ENCODE results near the gene GSTM2. TPM values are rescaled to one million over a fixed set of nuclear protein-coding genes. Genes with fewer than 3 reads are reported as not detected.

Gene GSTM2
- total and polyA plus RNA-seq, 4 donors = 7.1 to 15.1 (median 7.9) TPM

DNA sequence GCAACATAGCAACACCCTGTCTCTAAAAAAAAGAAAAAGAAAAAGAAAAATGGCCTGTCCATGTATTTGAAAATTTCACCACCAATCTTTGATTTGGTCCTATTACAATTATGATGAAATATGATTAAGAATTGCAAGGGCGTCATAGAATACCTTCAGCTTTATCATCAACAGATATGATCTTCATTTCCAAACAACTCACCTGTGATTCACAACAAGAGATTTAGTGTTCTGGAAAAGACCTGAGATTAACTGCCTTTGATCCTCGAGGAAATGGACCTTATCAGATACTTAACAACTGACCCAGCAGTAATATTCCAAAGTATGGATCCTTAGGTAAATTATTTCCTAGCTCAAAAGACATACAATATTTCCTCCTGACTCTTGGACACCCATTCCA lies 15.5 kb upstream of the GSTM2 start:
- Histone ChIP-seq H3K4me3 (ENCODE audit: low read depth in 1 of 3, low read length in 3 of 3) (no peak overlapping the region), H3K9me3 (ENCODE audit: control insufficient read depth in 4 of 4, low read length in 3 of 4) (no peaks in the 10 kb centered on the region), H3K27ac (ENCODE audit: low read depth in 1 of 2, low read length in 2 of 2) (no peak overlapping the region), H3K27me3 (ENCODE audit: control insufficient read depth in 4 of 4, insufficient read depth in 4 of 4, low read length in 3 of 4) (no peaks in the 10 kb centered on the region), H3K4me1 (ENCODE audit: control insufficient read depth in 4 of 4, insufficient read depth in 4 of 4, low read length in 3 of 4) (peaks cover 6 to 16% (median 11%) of the 10 kb centered on the region in 4 donors), H3K9ac (ENCODE audit: low read depth in 1 of 2, low read length in 2 of 2) (no peak overlapping the region), H3K36me3 (ENCODE audit: control insufficient read depth in 4 of 4, insufficient read depth in 3 of 4, low read depth in 1 of 4, low read length in 3 of 4) (no peaks in the 10 kb centered on the region)
- TF ChIP-seq, protein P1, sequence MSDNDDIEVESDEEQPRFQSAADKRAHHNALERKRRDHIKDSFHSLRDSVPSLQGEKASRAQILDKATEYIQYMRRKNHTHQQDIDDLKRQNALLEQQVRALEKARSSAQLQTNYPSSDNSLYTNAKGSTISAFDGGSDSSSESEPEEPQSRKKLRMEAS (IDR thresholded peaks at IDR 0.05) = no peak
- TF ChIP-seq JUND (IDR thresholded peaks at IDR 0.05) (no peak), HNF4A (conservative IDR thresholded peaks at IDR 0.05) (no peak), HNF4G (IDR thresholded peaks at IDR 0.05) (no peak), RXRA (IDR thresholded peaks at IDR 0.05) (no peak), GABPA (IDR thresholded peaks at IDR 0.05 in 1 of 2, conservative IDR thresholded peaks at IDR 0.05 in 1 of 2) (no peak), FOXA1 (IDR thresholded peaks at IDR 0.05) (no peak), FOXA2 (IDR thresholded peaks at IDR 0.05) (no peak), YY1 (IDR thresholded peaks at IDR 0.05) (no peak), RAD21 (IDR thresholded peaks at IDR 0.05) (no peak), EGR1 (IDR thresholded peaks at IDR 0.05; ENCODE audit: low read depth in 2 of 2) (no peak), NR2F2 (IDR thresholded peaks at IDR 0.05) (no peak), SP1 (IDR thresholded peaks at IDR 0.05) (no peak)
- TF ChIP-seq, protein P2, sequence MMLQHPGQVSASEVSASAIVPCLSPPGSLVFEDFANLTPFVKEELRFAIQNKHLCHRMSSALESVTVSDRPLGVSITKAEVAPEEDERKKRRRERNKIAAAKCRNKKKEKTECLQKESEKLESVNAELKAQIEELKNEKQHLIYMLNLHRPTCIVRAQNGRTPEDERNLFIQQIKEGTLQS (IDR thresholded peaks at IDR 0.05) = no peak
- TF ChIP-seq, protein P3, sequence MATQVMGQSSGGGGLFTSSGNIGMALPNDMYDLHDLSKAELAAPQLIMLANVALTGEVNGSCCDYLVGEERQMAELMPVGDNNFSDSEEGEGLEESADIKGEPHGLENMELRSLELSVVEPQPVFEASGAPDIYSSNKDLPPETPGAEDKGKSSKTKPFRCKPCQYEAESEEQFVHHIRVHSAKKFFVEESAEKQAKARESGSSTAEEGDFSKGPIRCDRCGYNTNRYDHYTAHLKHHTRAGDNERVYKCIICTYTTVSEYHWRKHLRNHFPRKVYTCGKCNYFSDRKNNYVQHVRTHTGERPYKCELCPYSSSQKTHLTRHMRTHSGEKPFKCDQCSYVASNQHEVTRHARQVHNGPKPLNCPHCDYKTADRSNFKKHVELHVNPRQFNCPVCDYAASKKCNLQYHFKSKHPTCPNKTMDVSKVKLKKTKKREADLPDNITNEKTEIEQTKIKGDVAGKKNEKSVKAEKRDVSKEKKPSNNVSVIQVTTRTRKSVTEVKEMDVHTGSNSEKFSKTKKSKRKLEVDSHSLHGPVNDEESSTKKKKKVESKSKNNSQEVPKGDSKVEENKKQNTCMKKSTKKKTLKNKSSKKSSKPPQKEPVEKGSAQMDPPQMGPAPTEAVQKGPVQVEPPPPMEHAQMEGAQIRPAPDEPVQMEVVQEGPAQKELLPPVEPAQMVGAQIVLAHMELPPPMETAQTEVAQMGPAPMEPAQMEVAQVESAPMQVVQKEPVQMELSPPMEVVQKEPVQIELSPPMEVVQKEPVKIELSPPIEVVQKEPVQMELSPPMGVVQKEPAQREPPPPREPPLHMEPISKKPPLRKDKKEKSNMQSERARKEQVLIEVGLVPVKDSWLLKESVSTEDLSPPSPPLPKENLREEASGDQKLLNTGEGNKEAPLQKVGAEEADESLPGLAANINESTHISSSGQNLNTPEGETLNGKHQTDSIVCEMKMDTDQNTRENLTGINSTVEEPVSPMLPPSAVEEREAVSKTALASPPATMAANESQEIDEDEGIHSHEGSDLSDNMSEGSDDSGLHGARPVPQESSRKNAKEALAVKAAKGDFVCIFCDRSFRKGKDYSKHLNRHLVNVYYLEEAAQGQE (IDR thresholded peaks at IDR 0.05) = no peak
- TF ChIP-seq, protein P4, sequence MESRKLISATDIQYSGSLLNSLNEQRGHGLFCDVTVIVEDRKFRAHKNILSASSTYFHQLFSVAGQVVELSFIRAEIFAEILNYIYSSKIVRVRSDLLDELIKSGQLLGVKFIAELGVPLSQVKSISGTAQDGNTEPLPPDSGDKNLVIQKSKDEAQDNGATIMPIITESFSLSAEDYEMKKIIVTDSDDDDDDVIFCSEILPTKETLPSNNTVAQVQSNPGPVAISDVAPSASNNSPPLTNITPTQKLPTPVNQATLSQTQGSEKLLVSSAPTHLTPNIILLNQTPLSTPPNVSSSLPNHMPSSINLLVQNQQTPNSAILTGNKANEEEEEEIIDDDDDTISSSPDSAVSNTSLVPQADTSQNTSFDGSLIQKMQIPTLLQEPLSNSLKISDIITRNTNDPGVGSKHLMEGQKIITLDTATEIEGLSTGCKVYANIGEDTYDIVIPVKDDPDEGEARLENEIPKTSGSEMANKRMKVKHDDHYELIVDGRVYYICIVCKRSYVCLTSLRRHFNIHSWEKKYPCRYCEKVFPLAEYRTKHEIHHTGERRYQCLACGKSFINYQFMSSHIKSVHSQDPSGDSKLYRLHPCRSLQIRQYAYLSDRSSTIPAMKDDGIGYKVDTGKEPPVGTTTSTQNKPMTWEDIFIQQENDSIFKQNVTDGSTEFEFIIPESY (IDR thresholded peaks at IDR 0.05) = no peak
- DNase-seq (ENCODE audit: low spot score) = no peak
- WGBS = 76% methylated on average over 2 of the region's 2 CpGs

DNA sequence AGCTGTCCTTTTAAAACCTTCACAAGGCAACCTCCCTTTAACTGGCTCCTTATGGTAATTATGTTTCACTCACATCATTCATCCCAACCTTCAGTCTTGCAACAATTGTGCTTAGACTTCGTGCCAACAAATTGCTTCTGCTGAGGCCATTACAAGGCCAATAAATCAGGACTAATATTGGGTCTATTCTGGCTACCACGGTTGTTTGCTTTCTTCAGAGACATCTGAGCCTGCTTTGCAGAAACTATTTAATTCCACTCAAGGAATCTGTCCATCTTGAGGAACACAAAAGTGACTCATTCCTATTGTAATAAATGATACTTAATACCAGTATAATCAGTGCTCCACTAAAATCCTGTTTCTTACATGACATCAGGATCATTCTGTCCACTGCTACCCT lies 14.6 kb upstream of the GSTM2 start:
- DNase-seq (ENCODE audit: low spot score) = no peak
- H3K9ac ChIP-seq (ENCODE audit: low read depth in 1 of 2, low read length in 2 of 2) = no peak overlapping the region
- H3K27ac ChIP-seq (ENCODE audit: low read depth in 1 of 2, low read length in 2 of 2) = no peak overlapping the region
- WGBS = 85% methylated on average over 2 of the region's 2 CpGs
- no peaks in the 10 kb centered on the region for H3K9me3 ChIP-seq (ENCODE audit: control insufficient read depth in 4 of 4, low read length in 3 of 4)
- peaks cover 0 to 2% (median 0%) of the 10 kb centered on the region in 4 donors for H3K36me3 ChIP-seq (ENCODE audit: control insufficient read depth in 4 of 4, insufficient read depth in 3 of 4, low read depth in 1 of 4, low read length in 3 of 4)
- peaks cover 6 to 21% (median 12%) of the 10 kb centered on the region in 4 donors for H3K4me1 ChIP-seq (ENCODE audit: control insufficient read depth in 4 of 4, insufficient read depth in 4 of 4, low read length in 3 of 4)
- no peak overlapping the region for H3K4me3 ChIP-seq (ENCODE audit: low read depth in 1 of 3, low read length in 3 of 3)
- no peak for TF ChIP-seq SP1 (IDR thresholded peaks at IDR 0.05)
- no peak for TF ChIP-seq YY1 (IDR thresholded peaks at IDR 0.05)
- no peak for TF ChIP-seq FOXA1 (IDR thresholded peaks at IDR 0.05)
- TF ChIP-seq, protein P3 (IDR thresholded peaks at IDR 0.05) = no peak
- TF ChIP-seq HNF4A (conservative IDR thresholded peaks at IDR 0.05) = no peak
- no peak for TF ChIP-seq NR2F2 (IDR thresholded peaks at IDR 0.05)
- no peak for TF ChIP-seq HNF4G (IDR thresholded peaks at IDR 0.05)
- TF ChIP-seq, protein P2 (IDR thresholded peaks at IDR 0.05) = no peak
- TF ChIP-seq TAF1 (conservative IDR thresholded peaks at IDR 0.05) = no peak
- no peak for TF ChIP-seq RXRA (IDR thresholded peaks at IDR 0.05)
- TF ChIP-seq, protein P1 (IDR thresholded peaks at IDR 0.05) = no peak
- no peak for TF ChIP-seq EGR1 (IDR thresholded peaks at IDR 0.05; ENCODE audit: low read depth in 2 of 2)
- no peak for TF ChIP-seq JUND (IDR thresholded peaks at IDR 0.05)
- TF ChIP-seq FOXA2 (IDR thresholded peaks at IDR 0.05) = no peak
- TF ChIP-seq, protein P5, sequence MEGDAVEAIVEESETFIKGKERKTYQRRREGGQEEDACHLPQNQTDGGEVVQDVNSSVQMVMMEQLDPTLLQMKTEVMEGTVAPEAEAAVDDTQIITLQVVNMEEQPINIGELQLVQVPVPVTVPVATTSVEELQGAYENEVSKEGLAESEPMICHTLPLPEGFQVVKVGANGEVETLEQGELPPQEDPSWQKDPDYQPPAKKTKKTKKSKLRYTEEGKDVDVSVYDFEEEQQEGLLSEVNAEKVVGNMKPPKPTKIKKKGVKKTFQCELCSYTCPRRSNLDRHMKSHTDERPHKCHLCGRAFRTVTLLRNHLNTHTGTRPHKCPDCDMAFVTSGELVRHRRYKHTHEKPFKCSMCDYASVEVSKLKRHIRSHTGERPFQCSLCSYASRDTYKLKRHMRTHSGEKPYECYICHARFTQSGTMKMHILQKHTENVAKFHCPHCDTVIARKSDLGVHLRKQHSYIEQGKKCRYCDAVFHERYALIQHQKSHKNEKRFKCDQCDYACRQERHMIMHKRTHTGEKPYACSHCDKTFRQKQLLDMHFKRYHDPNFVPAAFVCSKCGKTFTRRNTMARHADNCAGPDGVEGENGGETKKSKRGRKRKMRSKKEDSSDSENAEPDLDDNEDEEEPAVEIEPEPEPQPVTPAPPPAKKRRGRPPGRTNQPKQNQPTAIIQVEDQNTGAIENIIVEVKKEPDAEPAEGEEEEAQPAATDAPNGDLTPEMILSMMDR (IDR thresholded peaks at IDR 0.05; ENCODE audit: low read depth, low read length, missing input control) = no peak
- no peak for TF ChIP-seq RAD21 (IDR thresholded peaks at IDR 0.05)
- H3K27me3 ChIP-seq (ENCODE audit: control insufficient read depth in 4 of 4, insufficient read depth in 4 of 4, low read length in 3 of 4) = no peaks in the 10 kb centered on the region

Data from liver (tissue), 9 donors.